Vagina (tissue), 2 donors: ENCODE results near the gene THSD7A.

Experiments used
- POLR2A ChIP-seq, 2 donors: fragments of 450-650 bp; IDR thresholded peaks; one replicate each; pipeline ENCODE4 v1.6.1; 2017; ENCODE audit warnings: antibody characterized with exemption in 2 of 2, mild to moderate bottlenecking in 2 of 2, moderate library complexity in 2 of 2
- TF ChIP-seq, protein P1 (sequence below), 3 experiments: fragments of 450-650 bp in 2 of 3; fragments of 200-600 bp in 1 of 3; sonication (generic) in 1 of 3; IDR thresholded peaks; one replicate each; pipeline ENCODE4 v1.5.1; 2017 to 2019; ENCODE audit warnings: antibody characterized with exemption in 3 of 3, mild to moderate bottlenecking in 2 of 3, moderate library complexity in 2 of 3

DNA sequence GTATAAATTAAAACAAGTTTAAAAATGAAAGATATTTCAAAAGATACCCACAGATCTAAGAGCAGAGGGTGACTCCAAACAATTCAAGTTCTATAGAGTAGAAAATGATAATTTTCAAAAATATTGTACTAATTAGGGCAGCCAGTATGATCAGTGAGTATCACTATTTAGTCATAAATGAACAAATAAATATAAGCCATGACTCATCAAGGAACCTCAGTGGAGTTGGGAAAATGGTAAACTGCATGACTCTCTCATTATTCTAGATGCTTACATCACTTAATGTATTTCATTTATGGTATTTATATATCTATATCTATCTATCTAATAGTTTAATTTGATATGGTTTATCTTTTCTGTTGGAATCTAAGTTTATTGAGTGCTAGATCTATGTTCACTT, 94.3 kb downstream of the THSD7A start:
- TF ChIP-seq, protein P1, sequence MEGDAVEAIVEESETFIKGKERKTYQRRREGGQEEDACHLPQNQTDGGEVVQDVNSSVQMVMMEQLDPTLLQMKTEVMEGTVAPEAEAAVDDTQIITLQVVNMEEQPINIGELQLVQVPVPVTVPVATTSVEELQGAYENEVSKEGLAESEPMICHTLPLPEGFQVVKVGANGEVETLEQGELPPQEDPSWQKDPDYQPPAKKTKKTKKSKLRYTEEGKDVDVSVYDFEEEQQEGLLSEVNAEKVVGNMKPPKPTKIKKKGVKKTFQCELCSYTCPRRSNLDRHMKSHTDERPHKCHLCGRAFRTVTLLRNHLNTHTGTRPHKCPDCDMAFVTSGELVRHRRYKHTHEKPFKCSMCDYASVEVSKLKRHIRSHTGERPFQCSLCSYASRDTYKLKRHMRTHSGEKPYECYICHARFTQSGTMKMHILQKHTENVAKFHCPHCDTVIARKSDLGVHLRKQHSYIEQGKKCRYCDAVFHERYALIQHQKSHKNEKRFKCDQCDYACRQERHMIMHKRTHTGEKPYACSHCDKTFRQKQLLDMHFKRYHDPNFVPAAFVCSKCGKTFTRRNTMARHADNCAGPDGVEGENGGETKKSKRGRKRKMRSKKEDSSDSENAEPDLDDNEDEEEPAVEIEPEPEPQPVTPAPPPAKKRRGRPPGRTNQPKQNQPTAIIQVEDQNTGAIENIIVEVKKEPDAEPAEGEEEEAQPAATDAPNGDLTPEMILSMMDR (IDR thresholded peaks at IDR 0.05), result no peak
- TF ChIP-seq POLR2A (IDR thresholded peaks at IDR 0.05), result no peak
